Activated CD8-positive, alpha-beta T cell treated with anti-CD3 and anti-CD28 coated beads for 36 hours (primary cell): ENCODE results near the gene RLBP1. TPM values are rescaled to one million over a fixed set of nuclear protein-coding genes. Genes with fewer than 3 reads are reported as not detected.
A peak's percentile ranks its signal among the peaks of the same experiment; 100 is the strongest.
"Not testable (repeated sequence)": the region's sequence is repeated elsewhere in the genome, so short reads cannot be mapped to it uniquely, and the experiment has no call there.

Experiments used
- ATAC-seq: fragments of 200-7000 bp; cut with Tn5 transposase; one replicate; pipeline ENCODE4 v1.10.0; 2021; ENCODE audit warnings: mild to moderate bottlenecking, moderate library complexity
- CTCF ChIA-PET: fragments of 350-600 bp; sonication (Branson Sonifier 250); formaldehyde crosslinking; loops from one replicate; lab custom pipeline; 2021; ENCODE audit warnings: antibody characterized with exemption; lab: Charles Lee
- POLR2A ChIA-PET: fragments of 350-600 bp; sonication (Branson Sonifier 250); formaldehyde crosslinking; loops from one replicate; lab custom pipeline; 2021; ENCODE audit warnings: antibody characterized with exemption; lab: Charles Lee
- DNase-seq: peaks from one replicate; pipeline ENCODE4 v3.0.0-alpha.2; 2020
- H3K27ac Mint-ChIP-seq: one replicate; pipeline ENCODE4 v1.8.0; 2021; ENCODE audit warnings: mild to moderate bottlenecking, mixed read lengths
- H3K27me3 Mint-ChIP-seq: one replicate; pipeline ENCODE4 v1.8.0; 2021; ENCODE audit warnings: mixed read lengths
- H3K36me3 Mint-ChIP-seq: one replicate; pipeline ENCODE4 v1.8.0; 2021; ENCODE audit warnings: low read depth, mixed read lengths
- H3K4me1 Mint-ChIP-seq: one replicate; pipeline ENCODE4 v1.8.0; 2021; ENCODE audit warnings: low read depth, mixed read lengths
- H3K4me3 Mint-ChIP-seq: one replicate; pipeline ENCODE4 v1.8.0; 2021; ENCODE audit warnings: mild to moderate bottlenecking, moderate library complexity, mixed read lengths
- H3K9me3 Mint-ChIP-seq: one replicate; pipeline ENCODE4 v1.8.0; 2021; ENCODE audit warnings: mixed read lengths
- CTCF ChIP-seq: fragments of 200-600 bp; IDR thresholded peaks from one replicate; pipeline ENCODE4 v1.8.0; 2022; ENCODE audit warnings: antibody characterized with exemption, mild to moderate bottlenecking
- intact Hi-C: fragments of 100-400 bp; cut with micrococcal nuclease; formaldehyde crosslinking; loops from one replicate; pipeline ENCODE4 v1.10.0; 2022
- total RNA-seq, 2 experiments: library from RNA; stranded (reverse); gene quantifications; one replicate each; pipeline ENCODE4 v1.2.3, GENCODE V29; 2021

Gene RLBP1
- not detected for total RNA-seq

GRCh38 chr15:89221543-89221942 lies at the start of gene RLBP1:
RLBP1 (minus strand) TSS chr15:89221579; CDS start chr15:89218975, 2,604 bp downstream.
- no peak for TF ChIP-seq CTCF
- H3K4me3 Mint-ChIP-seq = no peak within 1 kb of the TSS
- H3K9me3 Mint-ChIP-seq = no peaks in the 10 kb centered on the region
- intact Hi-C loops = no loop called here
- DNase-seq (no peak), ATAC-seq (no peak)
- H3K27me3 Mint-ChIP-seq = peaks cover 3% of the 10 kb centered on the region
- H3K4me1 Mint-ChIP-seq = no peaks in the 10 kb centered on the region
- POLR2A ChIA-PET = interaction anchor here (0.6 kb wide), 1 partner anchor 267 kb away, joined by 4 read pairs; no protein-coding TSS in a partner anchor
- CTCF ChIA-PET = interaction anchor here (7.8 kb wide), 1 partner anchor 15 kb away, joined by 81 read pairs; no protein-coding TSS in a partner anchor
- H3K27ac Mint-ChIP-seq = no peak within 1 kb of the TSS
- no peaks in the 10 kb centered on the region for H3K36me3 Mint-ChIP-seq

- CTCF ChIA-PET = interaction anchor here (1.7 kb wide), 1 partner anchor 43 kb away, joined by 3 read pairs; no protein-coding TSS in a partner anchor
- H3K27me3 Mint-ChIP-seq, POLR2A ChIA-PET, intact Hi-C loops, H3K4me3 Mint-ChIP-seq, H3K9me3 Mint-ChIP-seq, H3K27ac Mint-ChIP-seq, ATAC-seq, DNase-seq: not testable (repeated sequence)
- Mint-ChIP-seq H3K4me1 (peaks cover 25% of the 10 kb centered on the region), H3K36me3 (peaks cover 69% of the 10 kb centered on the region)
These were observed 28.8 kb upstream of the RLBP1 start for GRCh38 chr15:89250142-89250541.

GRCh38 chr15:89248584-89248983 lies 27.2 kb upstream of the RLBP1 start:
- H3K9me3 Mint-ChIP-seq = no peaks in the 10 kb centered on the region
- POLR2A ChIA-PET = interaction anchor here (1.0 kb wide), 1 partner anchor 54 kb away, joined by 3 read pairs; no protein-coding TSS in a partner anchor
- no peak overlapping the region for H3K27ac Mint-ChIP-seq
- ATAC-seq (no peak), DNase-seq (no peak)
- intact Hi-C loops = no loop called here
- H3K36me3 Mint-ChIP-seq = peaks cover 68% of the 10 kb centered on the region
- CTCF ChIA-PET = interaction anchor here (1.7 to 1.8 kb wide), 2 partner anchors 41 to 77 kb away, joined by 3 to 5 read pairs; no protein-coding TSS in a partner anchor
- TF ChIP-seq CTCF = no peak
- H3K27me3 Mint-ChIP-seq = no peaks in the 10 kb centered on the region
- no peak overlapping the region for H3K4me3 Mint-ChIP-seq
- H3K4me1 Mint-ChIP-seq = peaks cover 28% of the 10 kb centered on the region

- CTCF ChIA-PET = interaction anchor here (4.7 kb wide), 1 partner anchor 41 kb away, joined by 82 read pairs; no protein-coding TSS in a partner anchor
- DNase-seq (no peak), ATAC-seq (no peak)
- H3K4me1 Mint-ChIP-seq = peaks cover 34% of the 10 kb centered on the region
- H3K27me3 Mint-ChIP-seq = no peaks in the 10 kb centered on the region
- no peaks in the 10 kb centered on the region for H3K9me3 Mint-ChIP-seq
- H3K27ac Mint-ChIP-seq = no peak overlapping the region
- POLR2A ChIA-PET = interaction anchor here (1.0 kb wide), 1 partner anchor 86 kb away, joined by 3 read pairs; no protein-coding TSS in a partner anchor
- intact Hi-C loops = no loop called here
- TF ChIP-seq CTCF = no peak
- H3K4me3 Mint-ChIP-seq = no peak overlapping the region
- peaks cover 61% of the 10 kb centered on the region for H3K36me3 Mint-ChIP-seq
These were observed 26.1 kb upstream of the RLBP1 start for GRCh38 chr15:89247446-89247845.

- CTCF ChIA-PET = interaction anchor here (0.7 to 4.7 kb wide), 15 partner anchors 8 to 114 kb away, joined by 3 to 82 read pairs (median 4); partner anchors contain the start of gene POLG
- ATAC-seq = peak; percentile 4
- H3K27me3 Mint-ChIP-seq = no peaks in the 10 kb centered on the region
- peaks cover 33% of the 10 kb centered on the region for H3K4me1 Mint-ChIP-seq
- peak overlapping the region; percentile 93 for H3K27ac Mint-ChIP-seq
- POLR2A ChIA-PET = interaction anchor here (0.6 to 2.1 kb wide), 8 partner anchors 9 to 89 kb away, joined by 3 to 9 read pairs (median 4); no protein-coding TSS in a partner anchor
- H3K9me3 Mint-ChIP-seq = no peaks in the 10 kb centered on the region
- peaks cover 44% of the 10 kb centered on the region for H3K36me3 Mint-ChIP-seq
- no peak for DNase-seq
- peak overlapping the region; percentile 96 for H3K4me3 Mint-ChIP-seq
- intact Hi-C loops = loop anchor here (2.0 kb wide), 1 partner anchor 38 kb away; no protein-coding TSS in a partner anchor
- TF ChIP-seq CTCF = no peak
These were observed 23.2 kb upstream of the RLBP1 start for GRCh38 chr15:89244574-89244903.
